GM18519 (cell line): ENCODE results near the gene GAB2.
"Not testable (repeated sequence)": the region's sequence is repeated elsewhere in the genome, so short reads cannot be mapped to it uniquely, and the experiment has no call there.

Experiments used
- ATAC-seq: cut with Tn5 transposase; IDR thresholded peaks from one replicate; pipeline ENCODE4 v1.9.1; 2021; ENCODE audit warnings: mild to moderate bottlenecking, moderate library complexity; ENCODE audit not compliant: unreplicated experiment, low FRiP score

The GAB2 gene

GRCh38 chr11:78373689-78374088 lies 43.9 kb downstream of the GAB2 start:
- no peak for ATAC-seq

- ATAC-seq: no peak
Observed at GRCh38 chr11:78372114-78372768, 45.4 kb downstream of the GAB2 start.

- ATAC-seq: no peak
Observed at GRCh38 chr11:78371221-78371891, 46.3 kb downstream of the GAB2 start.

- ATAC-seq: no peak
Observed at GRCh38 chr11:78370406-78371172, 47.0 kb downstream of the GAB2 start.

GRCh38 chr11:78365381-78365792 lies 52.2 kb downstream of the GAB2 start:
- ATAC-seq: no peak

GRCh38 chr11:78364128-78364751 lies 53.4 kb downstream of the GAB2 start:
- ATAC-seq: no peak

GRCh38 chr11:78363024-78363619 lies 54.5 kb downstream of the GAB2 start:
- no peak for ATAC-seq

- no peak for ATAC-seq
Observed at GRCh38 chr11:78361228-78361627, 56.4 kb downstream of the GAB2 start.

- ATAC-seq: no peak
Observed at GRCh38 chr11:78359921-78360320, 57.7 kb downstream of the GAB2 start.

GRCh38 chr11:78357924-78358323 lies 59.7 kb downstream of the GAB2 start:
- ATAC-seq: not testable (repeated sequence)

- ATAC-seq: not testable (repeated sequence)
Observed at GRCh38 chr11:78357425-78357824, 60.2 kb downstream of the GAB2 start.

GRCh38 chr11:78355742-78356141 lies 61.9 kb downstream of the GAB2 start:
- ATAC-seq: not testable (repeated sequence)

- ATAC-seq: no peak
Observed at GRCh38 chr11:78355309-78355705, 62.3 kb downstream of the GAB2 start.

- no peak for ATAC-seq
Observed at GRCh38 chr11:78354408-78355308, 63.0 kb downstream of the GAB2 start.

- no peak for ATAC-seq
Observed at GRCh38 chr11:78351979-78352841, 65.4 kb downstream of the GAB2 start.

GRCh38 chr11:78351193-78351592 lies 66.4 kb downstream of the GAB2 start:
- no peak for ATAC-seq

- ATAC-seq: no peak
Observed at GRCh38 chr11:78350646-78351165, 66.9 kb downstream of the GAB2 start.

- ATAC-seq: no peak
Observed at GRCh38 chr11:78350091-78350645, 67.5 kb downstream of the GAB2 start.
